Testis (tissue), 2 donors: ENCODE data around the gene FBXO41.

Experiments used
- POLR2A ChIP-seq: fragments of 450-650 bp; IDR thresholded peaks from one replicate; pipeline ENCODE4 v1.6.1; 2017; ENCODE audit warnings: antibody characterized with exemption, mild to moderate bottlenecking, moderate library complexity
- TF ChIP-seq, protein P1 (sequence below), 3 experiments: fragments of 450-650 bp in 2 of 3; fragments of 200-600 bp in 1 of 3; sonication (generic) in 1 of 3; IDR thresholded peaks; one replicate each; pipeline ENCODE4 v1.5.1; 2016 to 2019; ENCODE audit warnings: antibody characterized with exemption in 3 of 3, mild to moderate bottlenecking in 2 of 3, moderate library complexity in 1 of 3

DNA sequence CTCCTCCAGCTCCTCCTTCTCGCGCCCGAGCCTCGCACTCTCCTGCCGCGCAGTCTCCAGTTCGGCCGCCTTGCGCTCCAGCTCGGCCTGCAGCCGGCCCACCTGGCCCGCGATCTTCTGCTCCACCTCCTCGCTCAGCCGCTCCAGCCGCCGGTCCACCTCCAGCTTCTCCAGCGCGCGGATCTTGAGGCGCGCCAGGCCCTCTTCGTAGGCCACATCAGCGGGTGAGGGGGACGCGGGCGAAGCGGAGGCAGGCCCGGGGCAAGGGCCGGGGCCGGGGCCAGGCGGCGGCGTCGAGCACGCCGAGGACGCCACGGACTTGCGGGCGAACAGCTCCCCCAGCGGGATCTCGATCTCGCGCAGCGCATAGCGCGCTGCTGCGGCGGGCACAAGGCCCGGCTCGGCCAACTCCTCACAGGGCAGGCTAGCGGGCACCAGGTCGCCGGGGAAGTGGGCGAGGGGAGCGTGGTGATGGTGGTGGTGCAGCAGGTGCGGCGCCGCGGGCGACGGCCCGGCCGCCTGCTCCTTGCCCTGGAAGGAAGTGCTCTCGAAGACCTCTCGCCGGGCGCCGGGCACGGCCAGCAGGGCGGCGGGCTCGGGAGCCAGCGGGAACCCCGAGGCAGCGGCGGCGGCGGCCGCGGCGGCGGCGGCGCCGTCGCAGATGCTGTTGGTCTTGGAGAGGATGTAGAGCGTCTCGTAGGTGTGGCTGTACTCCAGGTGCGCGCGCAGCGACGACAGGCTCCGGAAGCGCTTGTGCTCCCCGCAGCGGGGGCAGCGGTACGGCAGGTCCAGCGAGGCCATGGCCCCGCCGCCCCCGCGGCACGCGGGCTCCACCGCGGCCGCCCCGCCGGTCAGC, 15.2 kb downstream of the FBXO41 start:
- TF ChIP-seq, protein P1, sequence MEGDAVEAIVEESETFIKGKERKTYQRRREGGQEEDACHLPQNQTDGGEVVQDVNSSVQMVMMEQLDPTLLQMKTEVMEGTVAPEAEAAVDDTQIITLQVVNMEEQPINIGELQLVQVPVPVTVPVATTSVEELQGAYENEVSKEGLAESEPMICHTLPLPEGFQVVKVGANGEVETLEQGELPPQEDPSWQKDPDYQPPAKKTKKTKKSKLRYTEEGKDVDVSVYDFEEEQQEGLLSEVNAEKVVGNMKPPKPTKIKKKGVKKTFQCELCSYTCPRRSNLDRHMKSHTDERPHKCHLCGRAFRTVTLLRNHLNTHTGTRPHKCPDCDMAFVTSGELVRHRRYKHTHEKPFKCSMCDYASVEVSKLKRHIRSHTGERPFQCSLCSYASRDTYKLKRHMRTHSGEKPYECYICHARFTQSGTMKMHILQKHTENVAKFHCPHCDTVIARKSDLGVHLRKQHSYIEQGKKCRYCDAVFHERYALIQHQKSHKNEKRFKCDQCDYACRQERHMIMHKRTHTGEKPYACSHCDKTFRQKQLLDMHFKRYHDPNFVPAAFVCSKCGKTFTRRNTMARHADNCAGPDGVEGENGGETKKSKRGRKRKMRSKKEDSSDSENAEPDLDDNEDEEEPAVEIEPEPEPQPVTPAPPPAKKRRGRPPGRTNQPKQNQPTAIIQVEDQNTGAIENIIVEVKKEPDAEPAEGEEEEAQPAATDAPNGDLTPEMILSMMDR (IDR thresholded peaks at IDR 0.05): no peak
- no peak for TF ChIP-seq POLR2A
